ENCODE measurements around the gene AK9. TPM values are rescaled to one million over a fixed set of nuclear protein-coding genes. Genes with fewer than 3 reads are reported as not detected.

AK9 gene
- total RNA-seq, 1 experiment from 2014 or later, result 3.5 TPM

GRCh38 chr6:109488001-109488400 lies 203.0 kb downstream of the AK9 start:
- Histone ChIP-seq H3K4me2 (ENCODE audit: low read length) (no peak overlapping the region), H3K36me3 (ENCODE audit: control insufficient read depth in 1 of 2, insufficient read depth in 2 of 2, low read length in 2 of 2) (no peaks in the 10 kb centered on the region), H3K9ac (ENCODE audit: low read length) (no peak overlapping the region), H4K20me1 (ENCODE audit: insufficient read depth) (no peaks in the 10 kb centered on the region), H3K79me2 (ENCODE audit: insufficient read depth, low read length) (no peaks in the 10 kb centered on the region), H2AFZ (ENCODE audit: low read depth, low read length, poor library complexity, severe bottlenecking) (no peak overlapping the region), H3K27me3 (ENCODE audit: insufficient read depth, low read length) (no peaks in the 10 kb centered on the region), H3K4me1 (ENCODE audit: control insufficient read depth in 1 of 2, insufficient read depth in 2 of 2, low read length in 2 of 2) (peaks cover 0 to 10% of the 10 kb centered on the region in 2 experiments; a peak in 3 of 4 replicates), H3K4me3 (replicated peaks in 1 of 2; ENCODE audit: low read depth in 1 of 2, low read length in 2 of 2) (no peak overlapping the region), H3K9me3 (ENCODE audit: control insufficient read depth in 1 of 2, insufficient read depth in 1 of 2, low read depth in 1 of 2, low read length in 2 of 2) (no peaks in the 10 kb centered on the region), H3K27ac (ENCODE audit: low read depth, low read length) (no peak overlapping the region), H3K9me2 (ENCODE audit: insufficient read depth) (no peaks in the 10 kb centered on the region)
- TF ChIP-seq EZH2phosphoT487 (IDR thresholded peaks at IDR 0.05; ENCODE audit: borderline replicate concordance), result no peak
- no peak for TF ChIP-seq TCF7L2 (IDR thresholded peaks at IDR 0.05; ENCODE audit: borderline replicate concordance, extremely low read depth, insufficient read depth, insufficient read length)
- no peak for TF ChIP-seq FOSL1 (IDR thresholded peaks at IDR 0.05; ENCODE audit: low read depth)
- no peak for TF ChIP-seq EZH2 (IDR thresholded peaks at IDR 0.05)
- no peak for TF ChIP-seq YY1 (IDR thresholded peaks at IDR 0.05; ENCODE audit: extremely low read depth, insufficient replicate concordance, low read depth, low read length)
- intact Hi-C loops (cut with micrococcal nuclease), result no loop called here
- POLR2A ChIA-PET, result no interaction called here
- CTCF ChIA-PET, result no interaction called here
- ATAC-seq (no peak), DNase-seq (ENCODE audit: low read depth, low spot score) (no peak)
- BruUV-seq (replicated peaks), result no TSS peak
- RAD21 ChIA-PET (ENCODE audit: low non-redundant PET in 1 of 2, low total read pairs in 2 of 2, uncharacterized antibody in 2 of 2, unreplicated experiment in 2 of 2), result no interaction called here

- intact Hi-C loops (cut with micrococcal nuclease), result no loop called here
- TF ChIP-seq JUND (IDR thresholded peaks at IDR 0.05) (no peak), SIN3A (IDR thresholded peaks at IDR 0.05; ENCODE audit: low read depth) (no peak), YY1 (IDR thresholded peaks at IDR 0.05; ENCODE audit: extremely low read depth, insufficient replicate concordance, low read depth, low read length) (no peak), EZH2 (IDR thresholded peaks at IDR 0.05) (no peak), RAD21 (IDR thresholded peaks at IDR 0.05; ENCODE audit: low read depth) (no peak)
- no peak overlapping the region for H3K4me3 ChIP-seq (replicated peaks in 1 of 2; ENCODE audit: low read depth in 1 of 2, low read length in 2 of 2)
- no peaks in the 10 kb centered on the region for H3K9me3 ChIP-seq (ENCODE audit: control insufficient read depth in 1 of 2, insufficient read depth in 1 of 2, low read depth in 1 of 2, low read length in 2 of 2)
- BruUV-seq (replicated peaks), result no TSS peak
- no peak overlapping the region for H3K9ac ChIP-seq (ENCODE audit: low read length)
- no peak overlapping the region for H3K4me2 ChIP-seq (ENCODE audit: low read length)
- DNase-seq (ENCODE audit: low read depth, low spot score) (no peak), ATAC-seq (no peak)
- peaks cover 4 to 15% of the 10 kb centered on the region in 2 experiments; a peak in 3 of 4 replicates for H3K4me1 ChIP-seq (ENCODE audit: control insufficient read depth in 1 of 2, insufficient read depth in 2 of 2, low read length in 2 of 2)
- peaks cover 17% of the 10 kb centered on the region for H3K79me2 ChIP-seq (ENCODE audit: insufficient read depth, low read length)
- ChIA-PET RAD21 (ENCODE audit: low non-redundant PET in 1 of 2, low total read pairs in 2 of 2, uncharacterized antibody in 2 of 2, unreplicated experiment in 2 of 2) (no interaction called here), POLR2A (no interaction called here), CTCF (no interaction called here)
- H2AFZ ChIP-seq (ENCODE audit: low read depth, low read length, poor library complexity, severe bottlenecking), result no peak overlapping the region
- H3K27ac ChIP-seq (ENCODE audit: low read depth, low read length), result no peak overlapping the region
- no peaks in the 10 kb centered on the region for H3K27me3 ChIP-seq (ENCODE audit: insufficient read depth, low read length)
- peaks cover 4 to 8% of the 10 kb centered on the region in 2 experiments; a peak in 3 of 4 replicates for H3K36me3 ChIP-seq (ENCODE audit: control insufficient read depth in 1 of 2, insufficient read depth in 2 of 2, low read length in 2 of 2)
- H3K9me2 ChIP-seq (ENCODE audit: insufficient read depth), result no peaks in the 10 kb centered on the region
- H4K20me1 ChIP-seq (ENCODE audit: insufficient read depth), result no peaks in the 10 kb centered on the region
Measured at GRCh38 chr6:109486068-109486467, 204.9 kb downstream of the AK9 start.
